Stimulated activated CD8-positive, alpha-beta memory T cell treated with anti-CD3 and anti-CD28 coated beads, Interleukin-15, amount 100 ng/mL, for 1 hour (primary cell): ENCODE measurements around the gene ZFPM1.
A peak's percentile ranks its signal among the peaks of the same experiment; 100 is the strongest.

Experiments
- DNase-seq: peaks from one replicate; pipeline ENCODE4 v3.0.0-alpha.2; 2020; ENCODE audit warnings: low read depth

ZFPM1 gene

GRCh38 chr16:88566158-88566557, 113.1 kb downstream of the ZFPM1 start:
- no peak for DNase-seq

- no peak for DNase-seq
Observed at GRCh38 chr16:88568710-88569613, 115.9 kb downstream of the ZFPM1 start.

GRCh38 chr16:88569614-88569984, 116.5 kb downstream of the ZFPM1 start:
- no peak for DNase-seq

- peak; percentile 97 for DNase-seq
Observed at GRCh38 chr16:88569985-88570690, 117.1 kb downstream of the ZFPM1 start, which contains the start of gene ZC3H18. TSS of gene ZC3H18 (plus strand) at chr16:88570403. CDS start at chr16:88577124, 6,721 bp downstream.

- DNase-seq = no peak
Observed at GRCh38 chr16:88570691-88571092, 117.6 kb downstream of the ZFPM1 start.

GRCh38 chr16:88575251-88575650, 122.2 kb downstream of the ZFPM1 start:
- no peak for DNase-seq

- DNase-seq = no peak
Observed at GRCh38 chr16:88576307-88576706, 123.2 kb downstream of the ZFPM1 start.

- DNase-seq = no peak
Observed at GRCh38 chr16:88577166-88577565, 124.1 kb downstream of the ZFPM1 start.

GRCh38 chr16:88578446-88579313, 125.6 kb downstream of the ZFPM1 start:
- no peak for DNase-seq

- DNase-seq = no peak
Observed at GRCh38 chr16:88580371-88580770, 127.3 kb downstream of the ZFPM1 start.

- no peak for DNase-seq
Observed at GRCh38 chr16:88581033-88581432, 128.0 kb downstream of the ZFPM1 start.

- DNase-seq = no peak
Observed at GRCh38 chr16:88582912-88583575, 130.0 kb downstream of the ZFPM1 start.

- DNase-seq = no peak
Observed at GRCh38 chr16:88584676-88585075, 131.6 kb downstream of the ZFPM1 start.

- DNase-seq = no peak
Observed at GRCh38 chr16:88585269-88585668, 132.2 kb downstream of the ZFPM1 start.

- no peak for DNase-seq
Observed at GRCh38 chr16:88585927-88586581, 133.0 kb downstream of the ZFPM1 start.
